ENCODE measurements around the gene PTPN1.
"Not testable (repeated sequence)": the region's sequence is repeated elsewhere in the genome, so short reads cannot be mapped to it uniquely, and the experiment has no call there.

- TF ChIP-seq CTCF (IDR thresholded peaks at IDR 0.05); ZBTB33 (IDR thresholded peaks at IDR 0.05; ENCODE audit: borderline replicate concordance, low read depth); USF2 (IDR thresholded peaks at IDR 0.05; ENCODE audit: borderline replicate concordance, low read depth, low read length); REST (IDR thresholded peaks at IDR 0.05; ENCODE audit: low read depth, low read length); EP300 (IDR thresholded peaks at IDR 0.05; ENCODE audit: borderline replicate concordance in 1 of 2, low read depth in 1 of 2, low read length in 1 of 2); NRF1 (IDR thresholded peaks at IDR 0.05; ENCODE audit: low read depth, low read length); SMC3 (IDR thresholded peaks at IDR 0.05; ENCODE audit: low read depth, low read length); GATA2 (CRISPR knock-in tag; IDR thresholded peaks at IDR 0.05); POLR2AphosphoS5 (IDR thresholded peaks at IDR 0.05; ENCODE audit: low read depth, low read length); FOSL2 (IDR thresholded peaks at IDR 0.05; ENCODE audit: borderline replicate concordance, low read depth): not testable (repeated sequence)
Observed at GRCh38 chr20:50539798-50540197, 29.6 kb downstream of the PTPN1 start.
